AG04450 (cell line): ENCODE data around the gene MOB2. TPM values are rescaled to one million over a fixed set of nuclear protein-coding genes. Genes with fewer than 3 reads are reported as not detected.
"Not testable (repeated sequence)": the region's sequence is repeated elsewhere in the genome, so short reads cannot be mapped to it uniquely, and the experiment has no call there.

Source experiments
- CTCF ChIA-PET: fragments of 300-600, 350-600 bp; formaldehyde crosslinking; extraction: SDS; loops from one replicate; lab custom pipeline; 2022; ENCODE audit warnings: antibody characterized with exemption, inconsistent platforms; lab: Charles Lee
- POLR2A ChIA-PET: fragments of 350-600 bp; formaldehyde crosslinking; extraction: SDS; loops from one replicate; lab custom pipeline; 2021; ENCODE audit warnings: antibody characterized with exemption, inconsistent platforms; lab: Yijun Ruan, JAX
- DNase-seq: peaks from one replicate; pipeline ENCODE4 v3.0.0-alpha.2; 2011; ENCODE audit warnings: low read depth, low spot score
- H3K27ac ChIP-seq: one replicate; pipeline ENCODE4 v1.5.1; 2012; ENCODE audit warnings: low read depth, low read length, control low read depth
- H3K27me3 ChIP-seq: one replicate; pipeline ENCODE4 v1.6.0; 2012; ENCODE audit warnings: low read length; ENCODE audit not compliant: control insufficient read depth, insufficient read depth
- H3K4me3 ChIP-seq: 2 replicates; pipeline ENCODE4 v1.5.1; 2011; ENCODE audit warnings: mild to moderate bottlenecking, low read depth, low read length, control low read depth
- H3K9me3 ChIP-seq: 2 replicates; pipeline ENCODE4 v1.5.1; 2012; ENCODE audit warnings: low read length; ENCODE audit not compliant: control insufficient read depth, insufficient read depth
- polyA plus RNA-seq: library from polyadenylated mRNA; depleted of rRNA; stranded (reverse); fragments of >200 nt; gene quantifications from 2 replicates; pipeline ENCODE4 v1.2.3, GENCODE V29; 2011
- TF ChIP-seq, protein P1 (sequence below): IDR thresholded peaks from 2 replicates; pipeline ENCODE4 v1.5.1; 2011; ENCODE audit warnings: low read depth, low read length, control low read depth, inconsistent platforms

The MOB2 gene
- polyA plus RNA-seq, 1 experiment = 19.9 TPM

DNA sequence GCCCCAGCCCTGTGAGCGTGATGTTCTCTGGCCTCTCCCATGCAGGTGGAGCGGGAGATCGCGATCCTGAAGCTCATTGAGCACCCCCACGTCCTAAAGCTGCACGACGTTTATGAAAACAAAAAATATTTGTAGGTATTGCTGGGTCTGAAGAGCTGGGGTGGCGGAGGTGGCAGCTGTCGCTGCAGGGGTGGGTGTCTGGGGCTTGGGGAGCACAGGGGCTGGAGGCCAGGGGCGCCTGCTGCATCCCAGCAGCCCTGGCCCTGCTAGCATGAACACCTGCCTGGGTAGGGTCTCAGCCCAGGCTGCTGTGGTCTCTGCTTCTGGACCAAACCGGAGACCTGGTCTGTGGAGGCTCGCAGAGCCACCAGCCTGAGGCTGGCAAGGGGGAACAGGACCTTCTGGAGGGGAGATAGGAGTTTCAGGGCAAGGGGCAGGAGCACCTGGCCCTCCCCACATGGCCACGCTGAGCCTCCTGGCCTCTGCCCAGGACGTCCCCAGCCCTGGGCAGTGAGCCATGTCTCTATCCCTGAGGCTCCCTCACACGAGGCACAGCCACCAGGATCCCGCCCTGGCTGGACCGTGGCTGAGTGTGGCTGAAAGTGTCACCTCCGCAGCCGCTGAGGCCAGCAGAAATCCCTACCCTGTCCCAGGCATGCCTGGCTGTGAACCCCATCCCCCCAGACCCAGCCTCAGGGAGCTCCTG is 48.2 kb downstream of the MOB2 start:
- CTCF ChIA-PET = no interaction called here

DNA sequence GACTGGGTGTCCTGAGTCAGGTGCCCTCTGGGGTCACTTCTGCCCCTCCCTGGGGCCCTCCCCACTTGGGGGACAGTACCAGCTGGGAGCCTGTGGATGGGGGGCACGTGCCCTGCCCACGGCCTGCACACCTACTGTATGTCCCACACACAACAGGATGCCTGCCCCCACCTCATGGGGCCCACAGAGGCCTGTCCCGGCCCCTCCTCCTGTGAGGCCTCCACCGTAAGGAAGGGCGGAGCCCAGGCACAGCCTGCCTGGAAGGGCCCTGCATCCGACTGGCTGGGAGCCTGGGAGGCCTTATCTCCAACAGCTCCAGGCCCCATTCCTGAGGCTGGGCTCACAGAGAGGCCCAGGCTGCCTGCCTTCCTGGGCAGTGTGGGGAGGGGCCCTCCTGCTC is 49.1 kb downstream of the MOB2 start:
- no peak overlapping the region for H3K27ac ChIP-seq
- DNase-seq = no peak
- CTCF ChIA-PET = no interaction called here
- no peak overlapping the region for H3K4me3 ChIP-seq
- H3K27me3 ChIP-seq = no peaks in the 10 kb centered on the region
- TF ChIP-seq, protein P1, sequence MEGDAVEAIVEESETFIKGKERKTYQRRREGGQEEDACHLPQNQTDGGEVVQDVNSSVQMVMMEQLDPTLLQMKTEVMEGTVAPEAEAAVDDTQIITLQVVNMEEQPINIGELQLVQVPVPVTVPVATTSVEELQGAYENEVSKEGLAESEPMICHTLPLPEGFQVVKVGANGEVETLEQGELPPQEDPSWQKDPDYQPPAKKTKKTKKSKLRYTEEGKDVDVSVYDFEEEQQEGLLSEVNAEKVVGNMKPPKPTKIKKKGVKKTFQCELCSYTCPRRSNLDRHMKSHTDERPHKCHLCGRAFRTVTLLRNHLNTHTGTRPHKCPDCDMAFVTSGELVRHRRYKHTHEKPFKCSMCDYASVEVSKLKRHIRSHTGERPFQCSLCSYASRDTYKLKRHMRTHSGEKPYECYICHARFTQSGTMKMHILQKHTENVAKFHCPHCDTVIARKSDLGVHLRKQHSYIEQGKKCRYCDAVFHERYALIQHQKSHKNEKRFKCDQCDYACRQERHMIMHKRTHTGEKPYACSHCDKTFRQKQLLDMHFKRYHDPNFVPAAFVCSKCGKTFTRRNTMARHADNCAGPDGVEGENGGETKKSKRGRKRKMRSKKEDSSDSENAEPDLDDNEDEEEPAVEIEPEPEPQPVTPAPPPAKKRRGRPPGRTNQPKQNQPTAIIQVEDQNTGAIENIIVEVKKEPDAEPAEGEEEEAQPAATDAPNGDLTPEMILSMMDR = no peak
- POLR2A ChIA-PET = no interaction called here
- no peaks in the 10 kb centered on the region; the same call in 1 of the 2 replicates for H3K9me3 ChIP-seq

More for the DNA sequence above, 48.2 kb downstream of the MOB2 start:
- no peak for DNase-seq
- Histone ChIP-seq H3K9me3 (no peaks in the 10 kb centered on the region; the same call in 1 of the 2 replicates), H3K27ac (no peak overlapping the region), H3K27me3 (no peaks in the 10 kb centered on the region), H3K4me3 (no peak overlapping the region)
- TF ChIP-seq, protein P1 = no peak
- POLR2A ChIA-PET = no interaction called here

DNA sequence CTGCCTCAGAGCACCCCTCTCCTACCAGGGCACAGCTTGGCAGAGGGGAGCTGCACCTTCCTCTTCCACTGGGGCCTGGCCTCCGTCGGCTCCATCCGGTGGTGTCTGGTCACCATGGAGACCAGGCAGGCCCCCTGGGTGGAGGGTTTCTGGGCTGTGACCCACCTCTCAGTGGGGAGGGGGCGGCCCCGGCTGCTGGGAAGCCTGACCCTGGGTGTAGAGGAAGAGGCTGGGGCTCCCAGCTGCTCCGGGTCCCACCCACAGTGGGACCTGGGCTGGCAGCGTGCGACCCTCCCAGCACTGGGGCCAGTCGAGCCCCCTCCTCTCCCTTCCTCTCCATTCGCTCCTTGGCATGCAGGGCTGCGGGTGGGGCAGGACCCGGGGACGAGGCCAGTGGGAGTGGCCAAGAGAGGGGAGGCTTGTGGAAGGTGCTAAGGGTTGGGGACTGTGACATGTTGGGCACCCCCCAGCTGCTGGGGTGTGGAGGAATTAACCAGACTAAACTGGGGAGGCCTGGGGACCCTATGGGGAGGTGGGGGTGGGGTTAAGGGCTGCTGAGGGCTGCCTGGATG is 50.0 kb downstream of the MOB2 start:
- Histone ChIP-seq H3K27me3 (no peaks in the 10 kb centered on the region), H3K9me3 (no peaks in the 10 kb centered on the region), H3K4me3 (no peak overlapping the region), H3K27ac (no peak overlapping the region)
- no peak for DNase-seq
- ChIA-PET POLR2A (no interaction called here), CTCF (no interaction called here)
- TF ChIP-seq, protein P1 = no peak

DNA sequence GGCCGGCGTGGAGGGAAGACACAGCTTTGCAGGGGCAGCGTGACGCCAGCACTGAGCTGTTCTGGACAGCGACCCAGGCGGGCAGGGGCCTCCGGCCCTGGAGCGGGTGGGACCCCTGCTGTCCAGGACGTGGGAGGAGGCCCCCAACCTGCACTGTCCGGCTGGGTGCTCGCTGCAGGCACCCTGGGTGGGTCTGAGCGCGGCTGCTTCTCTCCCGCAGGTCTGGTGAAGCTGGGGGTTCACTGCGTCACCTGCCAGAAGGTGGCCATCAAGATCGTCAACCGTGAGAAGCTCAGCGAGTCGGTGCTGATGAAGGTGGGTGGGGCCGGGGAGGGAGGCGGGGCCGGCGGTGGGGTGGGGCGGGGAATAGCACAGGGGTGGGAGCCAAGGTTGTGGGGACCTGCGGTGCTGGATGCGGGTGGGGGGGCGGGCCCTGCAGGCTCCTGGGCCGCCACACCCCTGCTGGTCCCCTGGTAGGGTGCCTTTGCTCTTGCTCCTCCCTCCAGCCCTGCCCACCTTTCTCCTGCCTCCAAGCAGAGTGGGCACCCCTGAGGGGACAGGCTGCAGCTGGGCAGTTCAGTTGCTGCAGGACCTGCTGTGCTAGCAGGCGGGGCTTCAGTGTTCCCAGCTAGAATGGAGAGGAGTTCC is 50.6 kb downstream of the MOB2 start:
- TF ChIP-seq, protein P1 = no peak
- CTCF ChIA-PET = no interaction called here
- no peaks in the 10 kb centered on the region for H3K27me3 ChIP-seq
- no peak for DNase-seq
- no peaks in the 10 kb centered on the region for H3K9me3 ChIP-seq
- H3K27ac ChIP-seq = no peak overlapping the region
- no peak overlapping the region for H3K4me3 ChIP-seq
- POLR2A ChIA-PET = interaction anchor here (0.6 kb wide), 1 partner anchor 660 kb away, joined by 3 read pairs; no protein-coding TSS in a partner anchor

DNA sequence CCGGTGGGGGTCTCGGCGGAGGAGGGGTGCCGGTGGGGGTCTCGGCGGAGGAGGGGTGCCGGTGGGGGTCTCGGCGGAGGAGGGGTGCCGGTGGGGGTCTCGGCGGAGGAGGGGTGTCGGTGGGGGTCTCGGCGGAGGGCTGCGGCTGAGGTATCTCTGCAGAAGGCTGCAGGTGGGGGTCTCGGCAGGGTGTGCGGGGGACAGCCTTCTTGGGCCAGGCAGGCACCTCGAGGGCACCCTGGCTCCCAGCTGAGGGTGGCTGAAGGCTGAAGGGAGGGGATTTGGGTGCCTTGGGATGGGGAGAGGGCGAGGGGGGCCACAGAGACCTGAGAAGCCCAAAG is 51.1 kb downstream of the MOB2 start:
- H3K27ac ChIP-seq, H3K27me3 ChIP-seq, H3K9me3 ChIP-seq, DNase-seq, CTCF ChIA-PET, H3K4me3 ChIP-seq: not testable (repeated sequence)
- POLR2A ChIA-PET = interaction anchor here (0.6 kb wide), 1 partner anchor 661 kb away, joined by 3 read pairs; no protein-coding TSS in a partner anchor
